SHP77 treated with DMSO at 0.1 percent for 48 hours (cell line): Measurements from ENCODE around the gene CBLC.
A peak's percentile ranks its signal among the peaks of the same experiment; 100 is the strongest.

ENCODE experiments used
- DNase-seq: peaks from one replicate; lab custom pipeline; 2025; lab: John Stamatoyannopoulos, UW

The CBLC gene

GRCh38 chr19:44746946-44747738 is 30.5 kb upstream of the CBLC start:
- no peak for DNase-seq

GRCh38 chr19:44747739-44748425 is 29.8 kb upstream of the CBLC start:
- DNase-seq, result peak; percentile 41

GRCh38 chr19:44748426-44749254 is 29.1 kb upstream of the CBLC start, which contains the start of gene BCL3:
Gene BCL3, plus strand, starts transcription at chr19:44748708. Its CDS starts 83 bp downstream, at chr19:44748791.
- no peak for DNase-seq

DNA sequence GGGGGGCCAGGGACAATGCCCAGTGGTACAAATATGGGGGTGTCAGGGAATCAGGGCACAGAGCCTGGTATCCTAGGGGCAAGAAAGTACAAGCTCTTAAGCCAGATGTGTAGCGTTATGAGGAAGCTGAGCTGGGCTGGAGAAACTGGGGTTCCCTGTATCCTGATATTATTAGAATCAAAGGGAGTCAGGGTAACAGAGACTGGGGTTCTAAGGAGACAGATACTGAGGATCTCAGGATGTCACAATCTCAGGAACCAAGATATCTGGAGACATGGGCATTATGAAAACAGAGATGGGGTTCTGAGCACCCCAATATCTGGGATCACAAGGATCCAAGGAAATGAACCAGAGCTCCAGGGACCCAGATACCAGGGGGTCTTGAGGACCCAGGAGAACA is 28.4 kb upstream of the CBLC start:
- DNase-seq, result no peak

- no peak for DNase-seq
Observed at GRCh38 chr19:44749994-44750393, 27.7 kb upstream of the CBLC start.

DNA sequence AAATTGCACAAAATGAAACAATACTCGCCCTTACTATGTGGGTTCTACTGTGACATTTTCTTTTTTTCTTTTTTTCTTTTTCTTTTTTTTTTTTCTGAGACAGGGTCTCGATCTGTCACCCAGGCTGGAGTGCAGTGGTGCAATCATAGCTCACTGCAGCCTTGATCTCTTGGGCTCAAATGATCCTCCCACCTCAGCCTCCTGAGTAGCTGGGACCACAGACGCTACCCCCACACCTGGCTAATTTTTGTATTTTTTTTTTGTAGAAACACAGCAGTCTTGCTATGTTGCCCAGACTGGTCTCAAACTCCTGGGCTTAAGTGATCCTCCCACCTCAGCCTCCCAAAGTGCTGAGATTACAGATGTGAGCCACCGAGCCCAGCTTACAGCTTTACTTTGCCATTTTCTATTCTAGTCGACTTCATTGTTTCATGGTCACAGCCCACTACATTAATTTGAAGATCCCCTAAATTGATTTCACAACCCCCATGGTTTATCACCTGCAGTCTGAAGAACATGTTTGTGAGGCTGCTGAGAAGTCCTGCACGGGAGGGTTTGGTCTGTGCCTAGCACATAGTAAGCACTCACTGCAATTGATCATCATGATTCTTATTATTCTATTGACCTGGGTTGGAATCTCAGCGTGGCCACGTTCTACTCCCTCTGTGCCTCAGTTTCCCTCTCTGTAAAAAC is 25.4 kb upstream of the CBLC start:
- DNase-seq, result no peak

DNA sequence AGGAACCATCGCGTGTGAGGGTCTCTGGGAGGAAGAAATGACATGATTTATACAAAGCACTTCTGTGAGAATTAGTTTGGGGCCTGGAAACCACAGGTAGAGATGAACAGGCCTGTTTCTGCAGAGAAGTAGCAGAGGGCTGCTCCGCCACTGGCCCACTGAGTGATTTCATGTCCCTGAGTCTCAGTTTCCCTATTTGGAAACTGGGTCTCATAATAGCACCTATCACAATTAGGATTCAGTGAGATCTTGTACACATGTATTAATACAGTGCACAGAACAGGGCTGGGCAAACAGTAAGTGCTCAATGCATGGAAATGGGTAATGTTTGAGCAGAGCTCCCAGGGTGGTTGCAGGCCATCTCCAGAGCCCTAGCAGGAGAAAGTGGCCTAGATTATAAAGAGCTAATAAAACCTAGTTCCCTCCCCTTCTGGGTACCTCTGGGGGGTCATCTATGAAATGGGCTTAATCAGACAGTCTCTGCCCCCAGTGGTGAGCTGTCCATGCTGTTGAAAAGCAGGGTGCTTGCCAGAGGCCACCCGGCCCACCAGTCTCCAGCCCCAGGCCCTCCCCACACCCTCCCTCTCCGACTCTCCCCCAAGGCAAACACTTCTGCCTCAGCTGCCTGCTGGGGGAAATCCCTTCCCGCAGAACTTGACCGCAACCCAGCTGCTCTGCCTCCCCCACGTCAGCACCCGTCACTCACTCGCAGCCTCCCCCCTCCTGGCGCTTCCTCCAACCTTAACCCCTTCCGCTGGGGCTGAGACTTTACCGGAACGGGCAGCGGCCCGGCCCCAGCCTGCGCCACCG is 24.7 kb upstream of the CBLC start:
- peak; percentile 93 for DNase-seq

- no peak for DNase-seq
Observed at GRCh38 chr19:44753626-44753931, 24.1 kb upstream of the CBLC start.

GRCh38 chr19:44753932-44754749 is 23.5 kb upstream of the CBLC start:
- peak; percentile 49 for DNase-seq

GRCh38 chr19:44754750-44755080 is 23.0 kb upstream of the CBLC start:
- DNase-seq, result no peak

DNA sequence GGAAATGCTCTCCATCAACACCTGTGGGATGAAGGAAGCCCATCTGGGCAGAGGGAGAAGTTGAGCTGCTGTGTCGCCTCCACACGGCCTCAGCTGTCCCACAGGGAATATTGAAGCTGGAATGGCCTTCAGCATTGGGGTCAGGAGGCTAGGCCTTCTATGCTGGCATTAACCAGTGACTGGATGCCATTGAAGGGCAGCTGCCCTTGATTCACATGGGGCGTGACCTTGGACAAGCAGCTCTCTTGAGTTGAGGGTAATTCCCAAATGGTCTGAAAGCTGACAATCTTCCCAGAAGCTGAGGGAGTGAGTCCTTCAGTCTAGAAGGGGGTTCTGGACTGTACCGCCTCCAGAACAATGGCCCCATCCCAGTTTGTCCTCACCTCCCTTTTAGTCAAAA is 22.5 kb upstream of the CBLC start:
- no peak for DNase-seq

GRCh38 chr19:44756089-44756562 is 21.6 kb upstream of the CBLC start:
- no peak for DNase-seq

- no peak for DNase-seq
Observed at GRCh38 chr19:44757057-44757734, 20.5 kb upstream of the CBLC start.

DNA sequence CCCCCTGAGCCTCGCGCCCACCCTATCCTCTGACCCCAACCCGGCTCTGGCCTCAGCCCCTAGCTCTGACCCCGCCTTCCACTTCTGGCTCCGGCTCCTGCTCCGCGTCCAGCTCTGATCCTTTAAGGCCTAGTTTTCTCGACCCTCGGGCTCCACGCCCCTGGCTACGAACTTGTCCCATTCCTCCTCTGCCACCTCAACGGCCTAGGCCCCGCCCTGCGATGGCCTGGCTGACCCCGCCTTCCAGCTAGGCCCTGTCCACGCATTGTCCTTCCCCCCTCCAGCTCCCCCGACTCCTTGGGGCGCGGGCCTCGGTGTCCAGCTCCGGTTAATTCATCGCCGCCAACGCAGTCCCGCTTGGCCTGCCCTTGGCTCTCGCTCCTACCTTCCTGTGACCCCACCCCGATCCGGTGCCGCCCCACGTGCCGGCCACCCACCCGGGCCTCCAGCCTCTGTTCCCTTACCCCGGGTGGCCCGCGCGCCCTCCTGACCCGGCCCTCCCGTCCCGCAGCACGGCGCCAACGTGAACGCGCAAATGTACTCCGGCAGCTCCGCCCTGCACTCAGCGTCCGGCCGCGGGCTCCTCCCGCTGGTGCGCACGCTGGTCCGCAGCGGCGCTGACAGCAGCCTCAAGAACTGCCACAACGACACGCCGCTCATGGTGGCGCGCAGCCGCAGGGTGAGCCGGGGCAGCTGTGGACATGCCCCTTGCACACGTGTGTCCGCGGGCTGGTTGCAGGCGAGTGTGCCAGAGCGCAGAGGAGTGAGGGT is 19.8 kb upstream of the CBLC start:
- no peak for DNase-seq

GRCh38 chr19:44758596-44758995 is 19.1 kb upstream of the CBLC start:
- no peak for DNase-seq

- no peak for DNase-seq
Observed at GRCh38 chr19:44759083-44759804, 18.4 kb upstream of the CBLC start.

GRCh38 chr19:44762038-44762437 is 15.7 kb upstream of the CBLC start:
- no peak for DNase-seq
